Endothelial cell of umbilical vein (primary cell): Measurements from ENCODE around the gene WFIKKN2.

ENCODE experiments used
- EZH2 ChIP-seq: IDR thresholded peaks from 2 replicates; pipeline ENCODE4 v1.6.1; 2012; ENCODE audit warnings: borderline replicate concordance, low read depth, mild to moderate bottlenecking, moderate library complexity, low read length, inconsistent platforms; ENCODE audit not compliant: severe bottlenecking
- JUN ChIP-seq: IDR thresholded peaks from 2 replicates; pipeline ENCODE4 v1.6.1; 2011; ENCODE audit warnings: borderline replicate concordance, low read depth; ENCODE audit not compliant: insufficient read length, insufficient read depth
- POLR2A ChIP-seq: IDR thresholded peaks from 2 replicates; pipeline ENCODE4 v1.6.1; 2012; ENCODE audit warnings: low read depth, mild to moderate bottlenecking, control low read depth, low read length
- POLR2AphosphoS5 ChIP-seq: IDR thresholded peaks from 2 replicates; pipeline ENCODE4 v1.6.1; 2012; ENCODE audit warnings: low read depth, mild to moderate bottlenecking, control low read depth, low read length, moderate library complexity; ENCODE audit not compliant: insufficient read depth
- TF ChIP-seq, protein P1 (sequence below), 2 donors: IDR thresholded peaks; 1 replicate in 1 of 2; 2 replicates in 1 of 2; pipeline ENCODE4 v1.5.1; 2011; ENCODE audit warnings: low read length in 2 of 2, mild to moderate bottlenecking in 2 of 2, moderate library complexity in 2 of 2, control low read depth in 1 of 2, inconsistent platforms in 1 of 2, low read depth in 1 of 2; ENCODE audit not compliant: insufficient read depth in 1 of 2; ENCODE audit errors: extremely low read depth in 1 of 2
- TF ChIP-seq, protein P2 (sequence below): IDR thresholded peaks from 2 replicates; pipeline ENCODE4 v1.6.1; 2011; ENCODE audit not compliant: insufficient read depth, insufficient read length

DNA sequence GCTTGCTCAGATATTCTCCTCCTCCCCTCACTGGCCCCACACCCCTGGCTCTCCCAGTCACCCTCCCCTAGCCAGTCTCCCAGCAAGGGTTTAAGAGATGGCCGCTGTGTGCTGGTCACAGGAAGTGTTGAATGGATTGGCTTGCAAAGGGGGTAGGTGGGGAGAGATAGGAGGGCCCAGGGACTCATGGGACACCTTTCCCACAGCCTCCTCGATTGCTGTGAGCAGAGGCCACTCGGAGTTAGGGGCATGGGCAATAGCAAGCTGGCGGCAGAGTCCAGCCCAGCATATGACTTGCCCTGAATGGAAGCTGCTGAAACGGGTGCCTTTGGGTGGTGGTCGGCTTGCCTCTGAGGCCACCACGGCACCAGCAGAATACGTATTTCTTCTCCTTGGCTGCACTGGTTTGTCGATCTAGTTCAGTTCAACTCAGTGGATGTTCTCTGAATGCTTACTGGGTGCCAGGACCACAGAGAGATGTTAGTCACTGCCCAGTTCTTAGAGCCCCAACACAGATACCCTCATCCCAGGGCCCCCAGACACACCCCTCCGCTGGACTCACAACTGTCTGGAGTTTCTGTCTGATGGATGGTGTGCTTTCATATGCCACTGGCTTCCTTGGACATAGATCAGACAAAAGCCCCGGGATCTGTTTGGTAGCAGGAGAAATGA, 6.0 kb downstream of the WFIKKN2 start:
- no peak for TF ChIP-seq POLR2A
- TF ChIP-seq POLR2AphosphoS5: no peak
- TF ChIP-seq, protein P1, sequence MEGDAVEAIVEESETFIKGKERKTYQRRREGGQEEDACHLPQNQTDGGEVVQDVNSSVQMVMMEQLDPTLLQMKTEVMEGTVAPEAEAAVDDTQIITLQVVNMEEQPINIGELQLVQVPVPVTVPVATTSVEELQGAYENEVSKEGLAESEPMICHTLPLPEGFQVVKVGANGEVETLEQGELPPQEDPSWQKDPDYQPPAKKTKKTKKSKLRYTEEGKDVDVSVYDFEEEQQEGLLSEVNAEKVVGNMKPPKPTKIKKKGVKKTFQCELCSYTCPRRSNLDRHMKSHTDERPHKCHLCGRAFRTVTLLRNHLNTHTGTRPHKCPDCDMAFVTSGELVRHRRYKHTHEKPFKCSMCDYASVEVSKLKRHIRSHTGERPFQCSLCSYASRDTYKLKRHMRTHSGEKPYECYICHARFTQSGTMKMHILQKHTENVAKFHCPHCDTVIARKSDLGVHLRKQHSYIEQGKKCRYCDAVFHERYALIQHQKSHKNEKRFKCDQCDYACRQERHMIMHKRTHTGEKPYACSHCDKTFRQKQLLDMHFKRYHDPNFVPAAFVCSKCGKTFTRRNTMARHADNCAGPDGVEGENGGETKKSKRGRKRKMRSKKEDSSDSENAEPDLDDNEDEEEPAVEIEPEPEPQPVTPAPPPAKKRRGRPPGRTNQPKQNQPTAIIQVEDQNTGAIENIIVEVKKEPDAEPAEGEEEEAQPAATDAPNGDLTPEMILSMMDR (IDR thresholded peaks at IDR 0.05; ENCODE audit: extremely low read depth in 1 of 2, insufficient read depth in 1 of 2, low read depth in 1 of 2, low read length in 2 of 2): no peak
- TF ChIP-seq, protein P2, sequence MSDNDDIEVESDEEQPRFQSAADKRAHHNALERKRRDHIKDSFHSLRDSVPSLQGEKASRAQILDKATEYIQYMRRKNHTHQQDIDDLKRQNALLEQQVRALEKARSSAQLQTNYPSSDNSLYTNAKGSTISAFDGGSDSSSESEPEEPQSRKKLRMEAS: no peak
- no peak for TF ChIP-seq EZH2
- no peak for TF ChIP-seq JUN
